ENCODE data around the gene MESD.
"Not testable (repeated sequence)": the region's sequence is repeated elsewhere in the genome, so short reads cannot be mapped to it uniquely, and the experiment has no call there.

The MESD gene

DNA sequence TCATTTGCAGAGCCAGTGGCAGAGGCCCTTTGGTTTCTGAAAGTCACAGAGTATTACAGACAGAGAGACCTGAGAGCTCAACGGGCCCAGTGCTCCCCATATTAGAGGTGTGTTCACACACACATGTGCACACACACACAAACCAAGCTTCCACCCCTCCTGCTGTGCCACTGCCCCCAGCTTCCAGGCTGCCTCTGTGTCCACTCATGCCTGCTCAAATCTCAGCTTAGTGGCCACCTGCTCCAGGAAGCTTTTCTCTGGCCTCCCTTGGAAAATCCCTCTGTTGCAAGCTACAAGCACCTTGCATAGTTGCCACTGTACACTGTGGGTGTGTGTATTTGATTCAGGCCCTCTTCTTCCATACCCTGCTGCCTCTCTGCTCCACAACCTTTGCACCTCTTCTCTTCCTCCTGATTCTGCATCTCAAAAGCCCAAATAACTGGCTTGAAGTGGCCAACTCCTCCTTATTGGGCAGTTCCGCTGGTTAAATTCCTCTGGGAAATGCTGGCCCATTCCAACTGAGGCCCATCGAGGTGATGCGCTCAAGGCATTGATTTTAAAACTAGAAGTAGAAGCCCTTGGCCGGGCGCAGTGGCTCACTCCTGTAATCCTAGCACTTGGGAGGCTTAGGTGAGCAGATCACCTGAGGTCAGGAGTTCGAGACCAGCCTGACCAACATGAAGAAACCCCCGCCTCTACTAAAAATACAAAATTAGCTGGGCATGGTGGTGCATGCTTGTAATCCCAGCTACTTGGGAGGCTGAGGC is 23.0 kb downstream of the MESD start:
- H3K27ac Mint-ChIP-seq, result no peak overlapping the region
- no peak overlapping the region for H3K4me3 Mint-ChIP-seq
- no peak for ATAC-seq

DNA sequence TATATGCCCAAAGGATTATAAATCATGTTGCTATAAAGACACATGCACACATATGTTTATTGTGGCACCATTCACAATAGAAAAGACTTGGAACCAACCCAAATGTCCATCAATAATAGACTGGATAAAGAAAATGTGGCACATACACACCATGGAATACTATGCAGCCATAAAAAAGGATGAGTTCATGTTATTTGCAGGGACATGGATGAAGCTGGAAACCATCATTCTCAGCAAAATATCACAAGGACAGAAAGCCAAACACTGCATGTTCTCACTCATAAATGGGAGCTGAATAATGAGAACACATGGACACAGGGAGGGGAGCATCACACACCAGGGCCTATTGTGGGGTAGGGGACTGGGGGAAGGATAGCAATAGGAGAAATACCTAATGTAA is 24.2 kb downstream of the MESD start:
- H3K27ac Mint-ChIP-seq, H3K9me3 Mint-ChIP-seq, ATAC-seq, H3K4me3 Mint-ChIP-seq, H3K27me3 Mint-ChIP-seq, DNase-seq: not testable (repeated sequence)
- peaks cover 27% of the 10 kb centered on the region for H3K4me1 Mint-ChIP-seq

More for the DNA sequence above, 23.0 kb downstream of the MESD start:
- Mint-ChIP-seq H3K4me1 (peaks cover 28% of the 10 kb centered on the region), H3K9me3 (no peaks in the 10 kb centered on the region), H3K27me3 (no peaks in the 10 kb centered on the region)
- DNase-seq, result no peak

DNA sequence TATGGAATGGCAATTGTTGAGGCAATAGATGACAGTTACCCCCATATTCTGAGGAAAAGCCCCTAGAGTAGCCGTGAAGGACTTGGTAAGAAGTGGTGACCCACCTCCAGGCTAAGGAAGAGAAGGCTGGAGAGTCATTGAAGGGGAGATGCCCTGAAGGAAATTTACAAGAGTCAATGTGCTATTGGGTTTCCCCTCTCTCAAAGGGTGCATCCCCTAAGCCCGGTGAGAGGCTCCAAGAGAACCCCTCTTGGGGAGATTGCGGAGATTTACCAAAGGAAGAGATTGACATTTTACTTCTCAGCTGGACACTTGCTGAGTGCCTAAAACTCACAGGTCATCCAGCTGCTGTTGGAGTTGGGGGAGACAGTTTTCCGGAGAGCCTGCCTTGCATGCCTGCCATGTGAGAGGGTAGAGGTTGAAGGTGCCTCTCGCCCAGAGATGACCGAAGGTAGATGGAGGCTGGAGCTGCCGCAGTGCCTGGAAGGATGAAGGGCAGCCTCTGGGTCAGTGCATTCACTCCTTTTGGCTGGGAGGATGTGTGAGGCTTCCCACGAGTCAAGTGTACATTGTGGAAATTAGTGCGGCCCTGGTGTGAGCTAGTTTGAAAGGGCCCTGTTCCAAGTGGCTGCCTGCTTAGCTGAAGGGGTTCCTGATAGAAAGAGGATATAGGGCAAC is 30.7 kb downstream of the MESD start:
- no peaks in the 10 kb centered on the region for H3K27me3 Mint-ChIP-seq
- no peaks in the 10 kb centered on the region for H3K9me3 Mint-ChIP-seq
- peaks cover 47% of the 10 kb centered on the region for H3K4me1 Mint-ChIP-seq
- H3K4me3 Mint-ChIP-seq, result no peak overlapping the region
- DNase-seq (no peak), ATAC-seq (no peak)
- H3K27ac Mint-ChIP-seq, result peak overlapping the region in 1 of 2 donors; percentile 59

DNA sequence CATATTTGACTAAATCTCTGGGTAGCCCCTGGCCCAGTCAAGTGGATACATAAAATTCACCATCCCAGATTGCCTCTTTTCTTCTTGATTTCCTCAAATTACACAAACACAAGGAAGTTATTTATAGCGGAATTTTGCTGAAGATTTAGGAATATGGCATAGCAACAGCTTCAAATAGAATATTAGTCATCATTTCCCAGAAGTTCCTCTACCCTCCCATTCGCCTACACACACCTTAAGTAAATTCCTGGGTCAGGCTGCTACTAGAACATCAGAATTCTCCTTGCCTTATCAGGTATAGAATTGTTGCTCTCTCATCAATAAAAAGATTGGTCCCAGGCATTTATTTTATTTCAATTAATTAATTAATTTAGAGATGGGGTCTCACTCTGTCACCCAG is 31.6 kb downstream of the MESD start:
- ATAC-seq, result no peak

DNA sequence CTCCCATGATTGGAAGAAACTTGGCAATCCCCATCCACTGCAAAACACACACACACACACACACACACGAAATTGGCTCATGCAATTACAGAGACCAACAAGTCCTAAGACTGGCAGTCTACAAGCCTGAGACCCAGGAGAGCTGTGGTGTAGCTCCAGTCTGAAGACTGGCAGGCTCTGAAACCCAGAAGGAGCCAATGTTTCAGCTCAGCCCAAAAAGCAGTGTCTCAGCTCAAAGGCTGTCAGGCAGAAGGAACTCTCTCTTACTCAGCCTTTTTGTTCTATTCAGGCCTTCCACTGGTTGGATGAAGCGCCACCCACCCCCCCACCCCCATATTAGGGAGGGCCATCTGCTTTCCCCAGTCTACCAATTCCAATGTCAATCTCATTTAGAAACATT is 32.1 kb downstream of the MESD start:
- DNase-seq (no peak), ATAC-seq (no peak)
- Mint-ChIP-seq H3K27ac (peak overlapping the region; percentile 3 to 69), H3K4me1 (peaks cover 41% of the 10 kb centered on the region), H3K27me3 (no peaks in the 10 kb centered on the region), H3K4me3 (no peak overlapping the region), H3K9me3 (no peaks in the 10 kb centered on the region)

More for the DNA sequence above, 31.6 kb downstream of the MESD start:
- H3K4me1 Mint-ChIP-seq, result peaks cover 46% of the 10 kb centered on the region
- no peaks in the 10 kb centered on the region for H3K9me3 Mint-ChIP-seq
- no peaks in the 10 kb centered on the region for H3K27me3 Mint-ChIP-seq
- no peak overlapping the region for H3K27ac Mint-ChIP-seq
- no peak overlapping the region for H3K4me3 Mint-ChIP-seq
- DNase-seq, result no peak

DNA sequence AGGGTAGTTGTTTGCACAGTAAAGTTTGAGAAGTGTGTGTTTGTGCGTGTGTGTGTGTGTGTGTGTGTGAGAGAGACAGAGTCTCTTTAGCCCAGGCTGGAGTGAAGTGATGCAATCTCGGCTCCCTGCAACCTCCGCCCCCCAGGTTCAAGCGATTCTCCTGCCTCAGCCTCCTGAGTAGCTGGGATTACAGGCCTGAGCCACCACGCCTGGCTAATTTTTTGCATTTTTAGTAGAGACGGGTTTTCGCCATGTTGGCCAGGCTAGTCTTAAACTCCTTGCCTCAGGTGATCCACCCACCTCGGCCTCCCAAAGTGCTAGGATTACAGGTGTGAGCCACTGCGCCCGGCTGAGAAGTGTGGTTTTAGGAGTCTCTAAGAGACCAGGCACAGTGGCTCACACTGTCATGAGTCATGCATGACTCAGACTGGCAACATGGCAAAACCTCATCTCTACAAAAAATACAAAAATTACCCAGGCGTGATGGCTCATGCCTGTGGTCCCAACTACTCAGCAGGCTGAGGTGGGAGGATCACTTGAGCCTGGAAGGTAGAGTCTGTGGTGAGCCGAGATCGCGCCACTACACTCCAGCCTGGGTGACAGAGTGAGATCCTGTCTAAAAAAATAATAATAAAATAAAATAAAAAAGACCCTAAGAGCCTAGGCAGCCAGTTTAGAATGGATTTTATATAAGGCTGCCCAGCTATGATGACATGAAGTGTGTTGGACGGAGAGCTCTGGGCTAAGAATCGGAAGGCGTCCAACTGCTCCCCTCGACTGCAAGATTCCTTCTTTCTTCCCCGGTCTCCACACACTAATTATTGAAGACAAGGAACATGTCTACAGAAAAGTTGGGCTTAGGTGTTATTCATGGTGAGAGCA is 33.8 kb downstream of the MESD start:
- peak overlapping the region in 1 of 2 donors; percentile 43 for H3K27ac Mint-ChIP-seq
- peaks cover 33% of the 10 kb centered on the region for H3K4me1 Mint-ChIP-seq
- not testable (repeated sequence) for H3K27me3 Mint-ChIP-seq, H3K4me3 Mint-ChIP-seq, H3K9me3 Mint-ChIP-seq
- DNase-seq, result peak; percentile 44 to 76
- peak; percentile 99 for ATAC-seq

DNA sequence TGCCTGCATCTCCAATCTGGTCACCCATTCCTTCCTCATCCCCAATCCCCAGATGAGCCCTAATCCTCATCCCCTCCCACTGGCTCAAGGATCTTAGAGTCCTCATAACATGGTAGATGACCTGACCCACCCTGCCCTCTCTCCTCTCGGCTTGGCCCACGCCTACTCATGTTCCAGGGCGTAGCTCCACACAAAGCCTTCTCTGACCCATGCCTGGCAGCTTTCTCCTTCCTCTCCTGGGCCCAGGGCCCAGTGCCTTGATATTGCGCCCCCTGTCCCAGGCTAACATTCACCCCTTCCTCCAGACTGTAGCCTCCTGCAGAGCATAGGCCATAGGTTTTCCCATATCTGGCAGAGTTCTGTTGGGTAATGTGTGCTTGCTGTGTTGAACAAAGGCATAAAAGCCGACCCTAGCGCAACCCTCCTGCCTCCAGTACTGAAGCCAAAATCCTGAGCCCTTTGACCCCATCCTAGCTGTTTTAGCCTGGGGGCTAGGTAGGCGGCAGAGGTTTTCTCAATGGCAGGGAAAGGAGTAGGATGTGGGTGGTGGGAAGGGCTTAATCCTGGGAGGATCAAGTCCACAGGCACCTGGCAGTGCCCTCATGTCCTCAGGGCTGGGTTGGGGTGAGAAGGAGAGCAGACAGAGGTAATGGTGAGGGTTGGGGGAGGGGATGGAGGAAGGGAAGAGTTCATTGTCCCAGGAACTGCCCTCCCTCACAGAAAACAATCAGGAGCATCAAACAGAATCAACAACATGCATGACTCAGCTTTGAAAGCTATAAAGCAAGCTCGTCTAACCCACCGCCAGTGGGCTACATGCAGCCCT is 35.5 kb downstream of the MESD start:
- Mint-ChIP-seq H3K27ac (peak overlapping the region; percentile 31 to 47), H3K4me3 (no peak overlapping the region)
- DNase-seq, result no peak

DNA sequence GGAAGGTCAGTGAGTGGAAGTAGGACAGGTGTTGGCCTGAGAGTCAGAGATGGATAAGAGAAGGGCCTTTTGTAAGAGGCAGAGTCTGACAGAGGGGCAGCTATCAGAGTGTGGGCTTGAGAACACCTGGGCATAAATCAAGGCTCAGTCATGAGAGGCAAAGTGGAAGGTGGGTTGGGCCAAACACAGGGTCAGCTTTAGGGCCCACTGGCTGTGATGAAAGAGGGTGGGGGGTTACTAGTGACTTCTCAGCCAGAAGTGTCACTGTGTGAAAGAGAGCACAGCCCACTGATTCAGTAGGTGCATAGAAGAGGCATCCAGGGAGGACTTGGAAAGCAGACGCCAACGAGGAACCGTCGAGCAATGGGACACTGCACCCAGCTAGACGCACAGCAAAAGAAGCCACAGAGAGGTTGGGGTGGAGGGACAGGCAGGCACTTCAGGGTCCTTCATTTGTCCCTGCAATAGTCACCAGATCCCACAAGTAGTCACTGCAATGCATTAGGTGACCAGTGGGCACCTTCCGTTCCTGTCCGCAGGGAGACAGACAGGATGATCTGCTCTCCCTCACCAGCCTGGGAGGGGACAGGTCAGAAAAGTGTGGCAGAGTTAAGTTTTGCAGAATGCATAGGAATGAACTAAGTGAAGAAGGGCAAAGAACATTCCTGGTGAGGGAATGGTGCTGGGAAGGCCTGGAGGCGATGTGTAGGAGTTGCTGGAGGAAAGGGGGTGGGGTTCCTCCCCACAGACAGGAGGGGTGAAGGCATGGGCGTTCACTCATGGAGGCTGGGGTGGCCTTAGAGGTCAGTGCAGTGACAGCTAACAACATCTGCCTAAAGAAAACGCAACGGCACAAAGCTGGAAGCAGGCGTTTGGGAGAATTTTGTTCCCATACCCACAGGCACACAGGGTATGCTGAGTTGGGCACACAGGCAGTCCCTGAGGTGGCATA is 36.3 kb downstream of the MESD start:
- H3K4me3 Mint-ChIP-seq, result no peak overlapping the region
- ATAC-seq, result no peak
- no peak for DNase-seq
- no peaks in the 10 kb centered on the region for H3K27me3 Mint-ChIP-seq
- H3K9me3 Mint-ChIP-seq, result no peaks in the 10 kb centered on the region
- H3K27ac Mint-ChIP-seq, result peak overlapping the region in 1 of 2 donors; percentile 82
- peaks cover 27% of the 10 kb centered on the region for H3K4me1 Mint-ChIP-seq

More for the DNA sequence above, 35.5 kb downstream of the MESD start:
- ATAC-seq, result no peak
- Mint-ChIP-seq H3K9me3 (no peaks in the 10 kb centered on the region), H3K4me1 (peaks cover 33% of the 10 kb centered on the region), H3K27me3 (no peaks in the 10 kb centered on the region)

DNA sequence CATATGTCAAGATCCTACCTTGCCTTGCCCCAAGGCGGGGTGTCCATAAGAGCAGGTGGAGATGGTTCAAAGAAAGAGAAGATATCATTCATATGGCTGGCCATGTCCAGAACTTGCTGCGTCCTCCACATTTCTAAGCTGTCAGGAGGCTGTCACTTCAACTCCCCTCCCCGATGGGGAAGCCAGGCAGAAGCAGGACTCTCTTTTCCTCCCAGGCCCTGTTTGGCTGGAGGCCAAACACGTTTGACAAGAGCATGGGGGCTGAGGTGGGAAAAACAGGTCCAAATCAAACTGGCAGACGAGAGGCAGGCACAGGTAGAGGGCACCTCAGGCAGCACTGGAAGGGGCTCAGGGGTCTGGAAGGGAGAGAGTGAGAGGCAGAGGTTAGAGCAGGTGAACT is 37.7 kb downstream of the MESD start:
- H3K4me3 Mint-ChIP-seq, result no peak overlapping the region
- no peaks in the 10 kb centered on the region for H3K27me3 Mint-ChIP-seq
- H3K27ac Mint-ChIP-seq, result no peak overlapping the region
- no peak for ATAC-seq
- peaks cover 19% of the 10 kb centered on the region for H3K4me1 Mint-ChIP-seq
- H3K9me3 Mint-ChIP-seq, result no peaks in the 10 kb centered on the region
- DNase-seq, result no peak

DNA sequence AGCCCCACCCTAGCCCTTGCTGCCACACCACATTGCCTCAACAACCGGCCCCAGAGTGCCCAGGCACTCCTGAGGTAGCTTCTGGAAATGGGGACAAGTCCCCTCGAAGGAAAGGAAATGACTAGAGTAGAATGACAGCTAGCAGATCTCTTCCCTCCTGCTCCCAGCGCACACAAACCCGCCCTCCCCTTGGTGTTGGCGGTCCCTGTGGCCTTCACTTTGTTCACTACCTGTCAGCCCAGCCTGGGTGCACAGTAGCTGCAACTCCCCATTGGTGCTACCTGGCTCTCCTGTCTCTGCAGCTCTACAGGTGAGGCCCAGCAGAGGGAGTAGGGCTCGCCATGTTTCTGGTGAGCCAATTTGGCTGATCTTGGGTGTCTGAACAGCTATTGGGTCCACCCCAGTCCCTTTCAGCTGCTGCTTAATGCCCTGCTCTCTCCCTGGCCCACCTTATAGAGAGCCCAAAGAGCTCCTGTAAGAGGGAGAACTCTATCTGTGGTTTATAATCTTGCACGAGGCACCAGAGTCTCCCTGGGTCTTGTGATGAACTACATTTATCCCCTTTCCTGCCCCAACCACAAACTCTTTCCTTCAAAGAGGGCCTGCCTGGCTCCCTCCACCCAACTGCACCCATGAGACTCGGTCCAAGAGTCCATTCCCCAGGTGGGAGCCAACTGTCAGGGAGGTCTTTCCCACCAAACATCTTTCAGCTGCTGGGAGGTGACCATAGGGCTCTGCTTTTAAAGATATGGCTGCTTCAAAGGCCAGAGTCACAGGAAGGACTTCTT is 39.1 kb downstream of the MESD start:
- peaks cover 4% of the 10 kb centered on the region for H3K4me1 Mint-ChIP-seq
- no peak for ATAC-seq
- no peak for DNase-seq
- H3K27me3 Mint-ChIP-seq, result no peaks in the 10 kb centered on the region
- peak overlapping the region in 1 of 2 donors; percentile 44 for H3K27ac Mint-ChIP-seq
- H3K4me3 Mint-ChIP-seq, result no peak overlapping the region
- no peaks in the 10 kb centered on the region for H3K9me3 Mint-ChIP-seq

DNA sequence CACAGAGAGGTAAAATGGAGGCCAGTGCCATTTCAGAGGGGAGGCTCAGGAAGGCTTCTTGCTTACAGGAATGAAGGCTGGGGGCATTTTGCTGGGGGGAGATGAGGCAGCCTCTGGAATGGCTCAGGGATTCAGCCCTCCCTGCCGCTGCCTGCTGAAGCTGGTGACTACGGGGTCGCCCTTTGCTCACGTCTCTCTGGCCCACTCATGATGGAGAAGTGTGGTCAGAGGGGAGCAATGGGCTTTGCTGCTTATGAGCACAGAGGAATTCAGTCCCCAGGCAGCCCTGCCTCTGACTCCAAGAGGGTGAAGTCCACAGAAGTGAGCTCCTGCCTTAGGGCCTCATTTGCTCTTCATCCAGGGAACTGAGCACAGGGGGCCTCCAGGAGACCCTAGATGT is 39.9 kb downstream of the MESD start:
- H3K4me1 Mint-ChIP-seq, result no peaks in the 10 kb centered on the region
- no peaks in the 10 kb centered on the region for H3K9me3 Mint-ChIP-seq
- H3K27me3 Mint-ChIP-seq, result no peaks in the 10 kb centered on the region
- H3K27ac Mint-ChIP-seq, result no peak overlapping the region
- ATAC-seq, result no peak
- no peak overlapping the region for H3K4me3 Mint-ChIP-seq
- no peak for DNase-seq

DNA sequence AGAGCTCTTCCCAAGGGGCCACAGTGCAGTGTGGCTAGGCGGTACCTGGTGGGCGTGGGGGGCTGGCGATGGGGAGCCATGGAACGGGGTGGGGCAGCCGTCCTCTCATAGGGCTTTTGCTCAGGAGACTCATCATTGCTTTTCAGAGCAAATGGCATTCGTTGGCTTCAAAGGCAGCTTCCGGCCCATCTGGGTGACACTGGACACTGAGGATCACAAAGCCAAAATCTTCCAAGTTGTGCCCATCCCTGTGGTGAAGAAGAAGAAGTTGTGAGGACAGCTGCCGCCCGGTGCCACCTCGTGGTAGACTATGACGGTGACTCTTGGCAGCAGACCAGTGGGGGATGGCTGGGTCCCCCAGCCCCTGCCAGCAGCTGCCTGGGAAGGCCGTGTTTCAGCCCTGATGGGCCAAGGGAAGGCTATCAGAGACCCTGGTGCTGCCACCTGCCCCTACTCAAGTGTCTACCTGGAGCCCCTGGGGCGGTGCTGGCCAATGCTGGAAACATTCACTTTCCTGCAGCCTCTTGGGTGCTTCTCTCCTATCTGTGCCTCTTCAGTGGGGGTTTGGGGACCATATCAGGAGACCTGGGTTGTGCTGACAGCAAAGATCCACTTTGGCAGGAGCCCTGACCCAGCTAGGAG is 40.8 kb downstream of the MESD start:
- H3K27ac Mint-ChIP-seq, result no peak overlapping the region
- no peaks in the 10 kb centered on the region for H3K27me3 Mint-ChIP-seq
- no peak for DNase-seq
- ATAC-seq, result no peak
- H3K4me1 Mint-ChIP-seq, result no peaks in the 10 kb centered on the region
- H3K4me3 Mint-ChIP-seq, result no peak overlapping the region
- H3K9me3 Mint-ChIP-seq, result no peaks in the 10 kb centered on the region

DNA sequence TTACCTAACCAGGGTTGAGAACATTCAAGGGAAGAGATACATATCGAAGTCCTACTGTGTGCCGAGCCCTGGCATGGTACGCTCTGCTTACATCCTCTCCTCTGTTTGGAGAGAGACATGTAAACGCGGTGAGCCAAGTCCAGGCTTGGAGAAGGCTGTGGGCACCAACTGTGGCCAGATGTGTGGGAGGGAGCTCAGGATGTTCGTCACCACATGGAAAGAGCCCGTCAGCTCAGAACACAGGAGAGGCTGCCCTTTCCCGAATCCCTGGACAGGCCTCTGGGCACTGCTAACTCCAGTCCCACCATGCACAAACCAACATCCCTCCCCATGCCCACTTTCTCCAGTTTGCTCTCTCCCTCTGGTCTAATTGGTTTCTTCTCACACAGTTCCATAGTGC is 43.0 kb downstream of the MESD start:
- no peak for ATAC-seq
- Mint-ChIP-seq H3K27ac (peak overlapping the region in 1 of 2 donors; percentile 22), H3K4me3 (no peak overlapping the region), H3K9me3 (no peaks in the 10 kb centered on the region), H3K27me3 (no peaks in the 10 kb centered on the region), H3K4me1 (no peaks in the 10 kb centered on the region)
- DNase-seq, result no peak

Measured in stimulated activated naive CD8-positive, alpha-beta T cell treated with anti-CD3 and anti-CD28 coated beads, Interleukin-15, amount 100 ng/mL, for 72 hours (primary cell).